ENCODE measurements around the gene TNNC1. TPM values are rescaled to one million over a fixed set of nuclear protein-coding genes. Genes with fewer than 3 reads are reported as not detected.

The TNNC1 gene
- total RNA-seq, 1 experiment from 2014 or later: 5.6 TPM

GRCh38 chr3:52495777-52496602, 42.1 kb upstream of the TNNC1 start (continued):
- TF ChIP-seq, protein P1, sequence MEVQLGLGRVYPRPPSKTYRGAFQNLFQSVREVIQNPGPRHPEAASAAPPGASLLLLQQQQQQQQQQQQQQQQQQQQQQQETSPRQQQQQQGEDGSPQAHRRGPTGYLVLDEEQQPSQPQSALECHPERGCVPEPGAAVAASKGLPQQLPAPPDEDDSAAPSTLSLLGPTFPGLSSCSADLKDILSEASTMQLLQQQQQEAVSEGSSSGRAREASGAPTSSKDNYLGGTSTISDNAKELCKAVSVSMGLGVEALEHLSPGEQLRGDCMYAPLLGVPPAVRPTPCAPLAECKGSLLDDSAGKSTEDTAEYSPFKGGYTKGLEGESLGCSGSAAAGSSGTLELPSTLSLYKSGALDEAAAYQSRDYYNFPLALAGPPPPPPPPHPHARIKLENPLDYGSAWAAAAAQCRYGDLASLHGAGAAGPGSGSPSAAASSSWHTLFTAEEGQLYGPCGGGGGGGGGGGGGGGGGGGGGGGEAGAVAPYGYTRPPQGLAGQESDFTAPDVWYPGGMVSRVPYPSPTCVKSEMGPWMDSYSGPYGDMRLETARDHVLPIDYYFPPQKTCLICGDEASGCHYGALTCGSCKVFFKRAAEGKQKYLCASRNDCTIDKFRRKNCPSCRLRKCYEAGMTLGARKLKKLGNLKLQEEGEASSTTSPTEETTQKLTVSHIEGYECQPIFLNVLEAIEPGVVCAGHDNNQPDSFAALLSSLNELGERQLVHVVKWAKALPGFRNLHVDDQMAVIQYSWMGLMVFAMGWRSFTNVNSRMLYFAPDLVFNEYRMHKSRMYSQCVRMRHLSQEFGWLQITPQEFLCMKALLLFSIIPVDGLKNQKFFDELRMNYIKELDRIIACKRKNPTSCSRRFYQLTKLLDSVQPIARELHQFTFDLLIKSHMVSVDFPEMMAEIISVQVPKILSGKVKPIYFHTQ (CRISPR knock-in tag; IDR thresholded peaks at IDR 0.05): no peak
- TF ChIP-seq HMGXB4 (CRISPR knock-in tag; IDR thresholded peaks at IDR 0.05) (no peak), CDX4 (CRISPR knock-in tag; IDR thresholded peaks at IDR 0.05; ENCODE audit: borderline replicate concordance) (no peak), ZNF121 (CRISPR knock-in tag; IDR thresholded peaks at IDR 0.05) (no peak), ZNF219 (CRISPR knock-in tag; IDR thresholded peaks at IDR 0.05; ENCODE audit: borderline replicate concordance) (no peak)

GRCh38 chr3:52494886-52495495, 41.1 kb upstream of the TNNC1 start, which contains the start of gene STAB1:
STAB1 (plus strand) TSS chr3:52495338; CDS start chr3:52495414, 76 bp downstream.
- Mint-ChIP-seq H3K4me1 (no peaks in the 10 kb centered on the region), H3K9me3 (no peaks in the 10 kb centered on the region), H3K27ac (0 out of 2 replicates have a peak within 1 kb of the TSS, but pooled peaks have one; percentile 17), H3K36me3 (peaks cover 12% of the 10 kb centered on the region; the same call in 1 of the 2 replicates), H3K4me3 (no peak within 1 kb of the TSS), H3K27me3 (ENCODE audit: low read depth) (no peaks in the 10 kb centered on the region)
- ATAC-seq: no peak; the same call in 1 of the 2 replicates
- TF ChIP-seq JAZF1 (CRISPR knock-in tag; IDR thresholded peaks at IDR 0.05): no peak
- CTCF ChIA-PET: interaction anchor here (0.5 to 2.5 kb wide), 6 partner anchors 13 to 275 kb away, joined by 3 to 9 read pairs (median 6); no protein-coding TSS in a partner anchor
- DNase-seq (ENCODE audit: low spot score): no peak
- POLR2A ChIA-PET: no interaction called here

DNA sequence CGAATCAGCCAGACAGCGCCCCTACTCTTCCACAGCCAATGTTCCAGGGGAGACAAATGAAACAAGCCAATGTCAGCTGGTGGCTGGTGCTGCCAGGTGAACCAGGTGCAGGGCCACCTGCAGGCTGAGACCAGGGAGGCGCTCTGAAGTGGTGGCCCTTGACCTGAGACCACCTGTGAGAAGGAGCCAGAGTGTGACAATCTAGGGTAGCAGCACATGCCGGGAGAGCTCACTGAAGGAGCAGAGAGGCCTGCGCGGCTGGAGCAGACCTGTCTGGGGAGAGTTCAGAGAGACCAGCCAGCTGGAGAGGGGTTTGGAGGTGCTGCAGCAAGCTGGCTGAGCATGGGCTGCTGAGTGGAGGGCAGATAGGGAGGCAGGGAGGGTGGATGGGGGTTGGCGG, 40.6 kb upstream of the TNNC1 start:
- Mint-ChIP-seq H3K36me3 (peaks cover 12% of the 10 kb centered on the region; the same call in 1 of the 2 replicates), H3K9me3 (no peaks in the 10 kb centered on the region), H3K27me3 (ENCODE audit: low read depth) (no peaks in the 10 kb centered on the region), H3K27ac (0 out of 2 replicates have a peak overlapping the region, but pooled peaks have one; percentile 17), H3K4me1 (no peaks in the 10 kb centered on the region), H3K4me3 (no peak overlapping the region)
- POLR2A ChIA-PET: no interaction called here
- CTCF ChIA-PET: interaction anchor here (0.5 to 2.5 kb wide), 5 partner anchors 13 to 274 kb away, joined by 3 to 9 read pairs (median 6); no protein-coding TSS in a partner anchor
- ATAC-seq (peak; percentile 49), DNase-seq (ENCODE audit: low spot score) (no peak)
- no peak for TF ChIP-seq RORB (CRISPR knock-in tag; IDR thresholded peaks at IDR 0.05)
- TF ChIP-seq, protein P2, sequence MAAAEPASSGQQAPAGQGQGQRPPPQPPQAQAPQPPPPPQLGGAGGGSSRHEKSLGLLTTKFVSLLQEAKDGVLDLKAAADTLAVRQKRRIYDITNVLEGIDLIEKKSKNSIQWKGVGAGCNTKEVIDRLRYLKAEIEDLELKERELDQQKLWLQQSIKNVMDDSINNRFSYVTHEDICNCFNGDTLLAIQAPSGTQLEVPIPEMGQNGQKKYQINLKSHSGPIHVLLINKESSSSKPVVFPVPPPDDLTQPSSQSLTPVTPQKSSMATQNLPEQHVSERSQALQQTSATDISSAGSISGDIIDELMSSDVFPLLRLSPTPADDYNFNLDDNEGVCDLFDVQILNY (CRISPR knock-in tag; IDR thresholded peaks at IDR 0.05): no peak
- TF ChIP-seq CBFB (CRISPR knock-in tag; IDR thresholded peaks at IDR 0.05; ENCODE audit: low read depth): no peak
- no peak for TF ChIP-seq ZNF232 (CRISPR knock-in tag; IDR thresholded peaks at IDR 0.05)
- no peak for TF ChIP-seq STAT6 (CRISPR knock-in tag; conservative IDR thresholded peaks at IDR 0.05; ENCODE audit: low read depth)
- TF ChIP-seq E2F4 (CRISPR knock-in tag; IDR thresholded peaks at IDR 0.05; ENCODE audit: borderline replicate concordance, low read depth): no peak
- no peak for TF ChIP-seq PRRX2 (CRISPR knock-in tag; IDR thresholded peaks at IDR 0.05)
- TF ChIP-seq ZBTB21 (CRISPR knock-in tag; IDR thresholded peaks at IDR 0.05; ENCODE audit: borderline replicate concordance): no peak
- TF ChIP-seq ARID4B (CRISPR knock-in tag; IDR thresholded peaks at IDR 0.05; ENCODE audit: borderline replicate concordance): no peak

Measured in WTC11 (cell line).